ENCODE measurements around the gene GRAMD2B.

GRCh38 chr5:126383776-126384175 is 39.4 kb upstream of the GRAMD2B start:
- TF ChIP-seq CTCF (IDR thresholded peaks at IDR 0.05): no peak
- TF ChIP-seq POLR2A (IDR thresholded peaks at IDR 0.05): no peak
